HG03575 (cell line): ENCODE data around the gene UGT2B10.
"Not testable (repeated sequence)": the region's sequence is repeated elsewhere in the genome, so short reads cannot be mapped to it uniquely, and the experiment has no call there.

Experiments used
- ATAC-seq: cut with Tn5 transposase; IDR thresholded peaks from one replicate; pipeline ENCODE4 v1.9.1; 2021; ENCODE audit not compliant: unreplicated experiment, insufficient number of reproducible peaks, low FRiP score; ENCODE audit errors: extremely low read depth

Gene UGT2B10

DNA sequence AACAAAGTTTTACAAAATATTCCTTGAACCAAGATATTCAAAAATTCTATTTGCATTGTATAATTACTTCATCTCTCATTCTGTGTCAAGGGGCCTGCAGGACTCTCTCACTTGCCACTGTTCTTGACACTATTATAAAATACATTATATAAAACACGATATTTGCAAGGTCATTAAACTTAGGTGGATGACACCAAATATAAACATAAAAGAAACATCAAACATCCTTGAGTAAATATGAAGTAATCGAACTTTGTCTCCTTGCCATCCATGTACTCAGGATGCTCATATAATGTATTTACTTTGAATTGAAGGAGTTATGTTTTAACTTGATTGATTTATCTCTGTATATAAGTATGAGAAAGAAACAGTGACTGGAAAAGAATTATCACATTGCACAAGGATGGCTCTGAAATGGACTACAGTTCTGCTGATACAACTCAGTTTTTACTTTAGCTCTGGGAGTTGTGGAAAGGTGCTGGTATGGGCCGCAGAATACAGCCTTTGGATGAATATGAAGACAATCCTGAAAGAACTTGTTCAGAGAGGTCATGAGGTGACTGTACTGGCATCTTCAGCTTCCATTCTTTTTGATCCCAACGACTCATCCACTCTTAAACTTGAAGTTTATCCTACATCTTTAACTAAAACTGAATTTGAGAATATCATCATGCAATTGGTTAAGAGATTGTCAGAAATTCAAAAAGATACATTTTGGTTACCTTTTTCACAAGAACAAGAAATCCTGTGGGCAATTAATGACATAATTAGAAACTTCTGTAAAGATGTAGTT is at the start of gene UGT2B10:
Gene UGT2B10 (plus strand): TSS at position 378 of the 793 bp plus-strand sequence. CDS start 26 bp downstream, at position 404.
- not testable (repeated sequence) for ATAC-seq

GRCh38 chr4:68771836-68772235 is 44.0 kb upstream of the UGT2B10 start:
- not testable (repeated sequence) for ATAC-seq

DNA sequence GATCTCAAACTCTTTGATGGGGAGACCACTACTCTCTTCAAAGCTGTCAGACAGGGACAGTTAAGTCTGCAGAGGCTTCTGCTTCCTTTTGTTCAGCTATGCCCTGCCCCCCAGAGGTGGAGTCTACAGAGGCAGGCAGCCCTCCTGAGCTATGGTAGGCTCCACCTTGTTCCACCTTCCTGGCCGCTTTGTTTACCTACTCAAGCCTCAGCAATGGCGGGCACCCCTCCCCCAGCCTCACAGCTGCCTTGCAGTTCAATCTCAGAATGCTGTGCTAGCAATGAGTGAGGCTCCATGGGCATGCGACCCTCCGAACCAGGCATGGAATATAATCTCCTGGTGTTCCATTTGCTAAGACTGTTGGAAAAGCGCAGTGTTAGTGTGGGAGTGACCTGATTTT is 42.1 kb upstream of the UGT2B10 start:
- ATAC-seq: no peak

DNA sequence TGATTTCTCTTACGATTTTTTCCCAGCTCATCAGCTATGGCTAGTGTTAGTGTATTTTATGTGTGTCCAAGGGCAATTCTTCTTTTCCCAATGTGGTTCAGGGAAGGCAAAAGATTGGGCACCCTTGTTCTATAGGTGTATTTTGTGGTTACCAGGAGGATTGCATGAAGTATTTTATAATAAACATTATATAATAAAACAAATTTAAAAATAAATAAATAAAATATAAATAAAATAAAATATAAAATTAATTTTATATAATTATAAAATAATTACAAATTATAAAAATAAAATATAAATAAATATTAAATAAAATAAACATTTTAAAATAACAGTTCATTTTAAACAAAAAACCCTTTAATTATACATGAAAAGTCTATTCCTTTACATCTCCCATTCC is 35.6 kb upstream of the UGT2B10 start:
- no peak for ATAC-seq

DNA sequence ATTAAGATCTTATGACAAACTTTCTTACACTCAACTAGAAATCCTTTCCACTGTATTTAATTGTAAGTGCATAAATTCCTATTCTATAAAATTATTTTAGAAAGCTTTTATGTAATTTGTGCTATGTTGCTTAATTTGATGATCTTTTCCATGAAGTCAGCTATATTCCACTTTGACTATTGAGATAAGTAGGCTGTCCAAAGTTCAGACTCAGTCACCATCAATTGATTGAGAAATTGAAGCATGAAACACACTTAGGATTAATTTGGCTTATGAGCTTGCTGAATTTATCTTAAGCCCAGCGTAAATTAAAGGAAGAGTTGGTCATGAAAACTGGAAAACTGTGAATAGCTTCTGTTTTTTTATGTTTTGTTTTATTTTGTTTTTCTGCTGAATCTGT is 18.7 kb upstream of the UGT2B10 start:
- no peak for ATAC-seq

DNA sequence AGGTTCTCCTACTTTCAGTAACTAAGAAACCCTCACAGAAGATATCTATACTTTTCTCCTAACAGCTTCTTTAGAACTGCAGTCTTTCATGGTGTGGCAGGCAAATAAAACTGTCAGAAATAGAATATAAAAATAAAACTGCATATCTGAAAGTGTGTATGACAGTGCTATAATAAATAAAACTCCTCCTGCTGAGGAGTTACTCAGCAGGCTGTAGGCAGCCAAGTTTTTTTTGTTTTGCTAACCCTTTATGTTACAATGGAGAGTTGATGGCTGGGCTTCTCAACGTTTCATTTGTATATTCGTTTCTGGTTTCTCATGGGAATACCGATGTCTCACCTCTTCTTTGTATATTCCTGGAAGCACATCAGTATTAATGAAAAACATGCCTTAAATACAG is 18.2 kb upstream of the UGT2B10 start:
- no peak for ATAC-seq

DNA sequence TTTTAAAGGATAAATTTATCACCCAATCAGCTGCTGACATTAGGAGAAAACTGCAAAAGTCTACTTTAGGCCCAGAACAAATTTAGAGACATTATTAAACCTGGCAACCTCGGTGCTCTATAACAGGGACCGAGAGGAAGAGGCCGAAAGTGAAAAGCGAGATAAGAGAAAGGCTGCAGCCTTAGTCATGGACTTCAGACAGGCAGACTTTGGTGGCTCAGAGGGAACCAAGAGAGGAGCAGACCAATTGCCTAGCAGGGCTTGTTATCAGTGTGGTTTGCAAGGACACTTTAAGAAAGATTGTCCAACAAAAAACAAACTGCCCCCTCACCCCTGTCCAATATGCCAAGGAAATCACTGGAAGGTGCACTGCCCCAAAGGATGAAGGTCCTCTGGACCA is 12.8 kb upstream of the UGT2B10 start:
- no peak for ATAC-seq

DNA sequence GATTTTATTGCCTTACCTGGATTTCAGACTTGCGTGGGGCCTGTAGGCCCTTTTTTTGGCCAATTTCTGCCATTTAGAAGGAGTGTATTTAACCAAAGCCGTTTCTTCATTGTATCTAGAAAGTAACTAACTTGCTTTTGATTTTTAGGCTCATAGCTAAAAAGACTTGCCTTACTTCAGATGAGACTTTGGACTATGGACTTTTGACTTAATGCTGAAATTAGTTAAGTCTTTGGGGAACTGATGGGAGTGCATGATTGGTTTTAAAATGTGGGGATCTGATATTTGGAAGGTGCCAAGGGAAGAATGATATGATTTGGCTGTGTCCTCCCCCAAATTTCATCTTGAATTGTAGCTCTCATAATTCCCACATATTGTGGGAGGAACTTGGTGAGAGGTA is 7.7 kb upstream of the UGT2B10 start:
- ATAC-seq: no peak

DNA sequence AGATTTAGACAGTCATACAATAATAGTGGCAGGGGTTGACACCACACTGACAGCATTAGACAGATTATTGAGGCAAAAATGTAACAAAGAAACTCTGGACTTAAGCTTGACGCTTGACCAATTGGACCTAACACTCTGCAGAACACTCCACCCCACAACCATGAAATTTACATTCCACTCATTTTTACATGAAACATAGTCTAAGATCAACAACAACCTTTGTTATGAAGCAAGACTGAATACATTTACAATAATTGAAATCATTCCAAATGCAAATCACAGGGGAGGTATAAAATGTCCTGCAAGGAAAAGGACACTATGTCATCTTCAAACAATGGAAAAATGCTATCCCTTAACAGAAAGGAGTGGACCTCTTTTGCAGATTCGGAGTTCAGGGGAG is 4.9 kb upstream of the UGT2B10 start:
- ATAC-seq: no peak

DNA sequence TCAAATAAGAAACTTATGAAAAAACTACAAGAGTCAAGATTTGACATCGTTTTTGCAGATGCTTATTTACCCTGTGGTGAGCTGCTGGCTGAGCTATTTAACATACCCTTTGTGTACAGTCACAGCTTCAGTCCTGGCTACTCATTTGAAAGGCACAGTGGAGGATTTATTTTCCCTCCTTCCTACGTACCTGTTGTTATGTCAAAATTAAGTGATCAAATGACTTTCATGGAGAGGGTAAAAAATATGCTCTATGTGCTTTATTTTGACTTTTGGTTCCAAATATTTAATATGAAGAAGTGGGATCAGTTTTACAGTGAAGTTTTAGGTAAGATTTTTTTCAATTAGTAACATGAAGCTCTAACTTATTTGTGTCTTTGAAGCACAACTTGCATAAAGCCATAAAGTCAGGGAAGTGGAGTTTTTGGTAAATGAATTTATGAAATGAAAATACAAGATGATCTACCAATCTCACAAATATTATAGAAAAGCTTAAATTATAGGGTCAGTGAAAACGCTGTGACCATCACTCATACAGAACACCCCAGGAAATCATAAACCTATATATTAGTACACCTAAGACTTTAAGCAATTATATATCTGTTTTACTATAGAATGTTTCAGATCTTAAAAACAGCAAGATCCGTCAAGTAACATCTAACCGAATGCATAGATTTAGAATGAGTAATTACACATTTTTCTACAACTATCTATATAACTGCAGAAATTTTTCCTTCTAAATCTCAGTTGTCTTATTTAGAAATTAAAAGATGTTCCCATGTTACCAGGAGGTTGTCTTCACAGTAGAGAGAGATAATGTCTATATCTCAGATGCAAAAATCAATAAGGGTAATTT is 844 bp downstream of the UGT2B10 start:
- not testable (repeated sequence) for ATAC-seq

DNA sequence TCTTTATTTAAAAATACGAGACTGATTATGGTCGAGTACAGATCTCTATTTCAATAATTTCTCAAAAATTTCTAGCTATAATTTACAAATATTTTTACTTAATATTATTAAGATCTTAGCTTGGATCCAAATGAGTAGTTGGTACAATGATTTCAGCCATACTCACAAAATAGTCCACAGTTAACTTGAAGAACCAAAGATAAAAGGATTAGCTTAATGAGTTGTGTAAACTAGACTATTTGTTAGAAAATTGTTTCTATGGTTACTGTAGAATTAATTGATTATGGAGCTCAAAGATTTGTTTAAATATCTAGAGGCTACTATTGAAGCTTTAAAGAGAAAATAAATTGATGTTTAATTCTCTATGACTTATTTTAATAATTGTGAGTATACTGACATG is 1.6 kb downstream of the UGT2B10 start:
- ATAC-seq: no peak

DNA sequence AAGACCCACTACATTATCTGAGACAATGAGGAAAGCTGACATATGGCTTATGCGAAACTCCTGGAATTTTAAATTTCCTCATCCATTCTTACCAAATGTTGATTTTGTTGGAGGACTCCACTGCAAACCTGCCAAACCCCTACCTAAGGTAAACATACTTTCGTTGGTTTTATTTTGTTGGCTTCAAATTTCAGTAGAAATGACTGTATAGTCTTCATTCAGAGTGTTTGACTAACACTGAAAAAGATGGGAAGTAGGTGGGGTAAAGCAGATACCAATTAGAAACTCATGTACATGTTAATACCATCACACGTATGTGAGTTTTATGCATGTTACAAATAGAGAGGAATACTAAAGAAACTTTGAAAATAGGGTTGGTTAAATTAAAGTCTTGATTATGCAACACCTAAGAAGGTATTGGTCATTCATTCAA is 2.3 kb downstream of the UGT2B10 start:
- not testable (repeated sequence) for ATAC-seq

- ATAC-seq: no peak
Observed at GRCh38 chr4:68831642-68832041, 15.8 kb downstream of the UGT2B10 start.

- no peak for ATAC-seq
Observed at GRCh38 chr4:68850293-68850692, 34.5 kb downstream of the UGT2B10 start.

- ATAC-seq: no peak
Observed at GRCh38 chr4:68855771-68856170, 40.0 kb downstream of the UGT2B10 start.

DNA sequence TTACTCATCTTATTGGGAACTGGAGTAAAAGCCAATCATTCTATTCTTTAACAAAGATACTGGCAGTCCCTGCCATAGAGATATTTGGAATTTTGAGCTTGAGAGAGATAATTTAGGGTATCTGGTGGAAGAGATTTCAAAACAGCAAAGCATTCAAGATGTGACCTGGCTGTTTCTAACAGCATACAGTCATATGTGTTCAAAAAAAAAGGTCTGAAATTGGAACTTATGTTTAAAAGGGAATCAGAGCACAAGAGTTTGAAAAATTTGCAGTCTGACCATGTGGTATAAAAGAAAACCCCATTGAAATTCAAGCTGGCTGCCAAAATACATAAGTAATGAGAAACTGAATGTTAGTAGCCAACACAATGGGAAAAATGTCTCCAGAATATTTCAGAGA is 42.2 kb downstream of the UGT2B10 start:
- ATAC-seq: no peak

DNA sequence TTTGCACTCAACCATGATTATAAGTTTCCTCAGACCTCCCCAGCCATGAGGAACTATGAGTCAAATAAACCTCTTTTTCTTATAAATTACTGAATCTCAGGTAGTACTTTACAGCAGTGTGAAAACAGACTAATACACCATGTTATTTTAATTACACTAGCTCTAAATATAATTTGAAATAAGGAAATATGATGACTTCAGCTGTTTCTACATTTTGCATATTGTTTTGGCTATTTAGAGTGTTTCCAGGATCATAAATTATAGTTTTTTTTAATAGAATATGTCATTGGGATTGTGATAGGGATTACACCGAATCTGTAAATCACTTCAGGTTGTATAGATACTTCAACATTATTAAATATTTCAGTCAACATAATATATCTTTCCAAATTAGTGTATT is 43.9 kb downstream of the UGT2B10 start:
- ATAC-seq: no peak

DNA sequence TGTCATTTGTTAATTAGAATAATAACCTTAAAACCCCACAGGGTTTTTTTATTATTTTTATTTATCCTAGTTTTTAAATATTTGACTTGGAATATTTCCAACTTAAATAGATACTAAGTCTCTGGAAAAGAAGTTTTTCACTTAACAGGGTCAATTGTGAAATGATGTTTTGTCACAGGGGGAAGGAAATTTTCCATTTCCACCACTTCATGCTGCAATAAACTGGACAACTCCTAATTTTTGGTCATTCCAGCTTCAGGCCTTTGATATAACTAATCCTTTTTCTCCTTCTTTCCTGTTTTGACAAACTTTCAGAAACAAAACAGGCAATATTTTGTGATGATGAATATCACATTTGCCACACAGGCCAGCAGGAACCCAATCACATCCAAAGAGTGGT is 45.3 kb downstream of the UGT2B10 start:
- no peak for ATAC-seq

DNA sequence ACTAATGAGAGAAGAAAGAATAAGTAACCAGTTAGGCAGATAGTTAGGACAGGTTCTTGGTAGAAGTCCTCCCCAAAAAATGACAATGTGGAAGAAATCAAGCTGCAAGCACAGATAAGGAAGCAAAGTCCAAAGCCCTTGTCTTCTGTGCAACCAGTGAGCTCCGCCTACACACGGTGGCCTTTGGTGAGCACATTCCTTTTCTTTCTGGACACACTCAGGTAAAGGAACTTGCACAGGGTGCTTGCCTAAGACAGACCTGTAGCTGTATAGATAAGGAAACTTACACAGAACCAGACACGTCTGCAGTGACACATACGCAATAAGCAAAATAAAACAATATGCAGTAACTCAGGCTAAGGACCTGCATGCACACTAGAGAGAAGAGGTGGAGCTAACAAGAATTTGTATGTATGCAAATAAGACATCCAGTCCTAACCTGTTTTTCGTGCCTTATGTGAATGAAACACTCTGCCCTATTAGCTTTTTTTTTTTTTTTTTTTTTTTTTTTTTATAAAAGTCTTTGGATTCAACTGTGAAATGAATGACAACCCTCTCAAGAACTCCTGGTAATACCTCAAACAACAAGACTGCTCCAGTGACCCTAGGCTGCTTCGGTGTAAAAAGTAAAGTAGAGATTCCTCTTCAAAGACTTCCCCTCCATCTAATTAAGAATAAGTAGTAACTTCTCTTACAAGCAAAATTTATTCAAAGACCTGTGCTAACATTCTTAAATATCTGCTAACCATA is 48.8 kb downstream of the UGT2B10 start:
- no peak for ATAC-seq
